Activated B cell treated with CpG ODN at 0.5 μM for 24 hours (primary cell): ENCODE data around the gene WNT7A. TPM values are rescaled to one million over a fixed set of nuclear protein-coding genes. Genes with fewer than 3 reads are reported as not detected.

Experiments used
- ATAC-seq: fragments of 200-7000 bp; cut with Tn5 transposase; one replicate; pipeline ENCODE4 v1.10.0; 2021; ENCODE audit warnings: low read depth, mild to moderate bottlenecking, moderate library complexity
- CTCF ChIA-PET: fragments of 350-600 bp; sonication (Branson Sonifier 250); formaldehyde crosslinking; loops from one replicate; lab custom pipeline; 2021; ENCODE audit warnings: antibody characterized with exemption; lab: Charles Lee
- POLR2A ChIA-PET: fragments of 350-600 bp; sonication (Branson Sonifier 250); formaldehyde crosslinking; loops from one replicate; lab custom pipeline; 2021; ENCODE audit warnings: antibody characterized with exemption; lab: Charles Lee
- DNase-seq: peaks from one replicate; pipeline ENCODE4 v3.0.0; 2022
- H3K27ac Mint-ChIP-seq: one replicate; pipeline ENCODE4 v1.8.0; 2020; ENCODE audit warnings: mixed read lengths
- H3K27me3 Mint-ChIP-seq: one replicate; pipeline ENCODE4 v1.8.0; 2021; ENCODE audit warnings: mixed read lengths
- H3K36me3 Mint-ChIP-seq: one replicate; pipeline ENCODE4 v1.8.0; 2021; ENCODE audit warnings: low read depth, mixed read lengths
- H3K4me1 Mint-ChIP-seq: one replicate; pipeline ENCODE4 v1.8.0; 2021; ENCODE audit warnings: mixed read lengths
- H3K4me3 Mint-ChIP-seq: one replicate; pipeline ENCODE4 v1.8.0; 2020; ENCODE audit warnings: mild to moderate bottlenecking, mixed read lengths
- H3K9me3 Mint-ChIP-seq: one replicate; pipeline ENCODE4 v1.8.0; 2020; ENCODE audit warnings: mixed read lengths
- intact Hi-C: fragments of 100-400 bp; cut with micrococcal nuclease; formaldehyde crosslinking; loops from one replicate; pipeline ENCODE4 v1.15.1; 2024
- total RNA-seq: library from RNA; stranded (reverse); gene quantifications from 2 replicates; pipeline ENCODE4 v1.2.3, GENCODE V29; 2022
- TF ChIP-seq, protein P1 (sequence below): fragments of 200-600 bp; IDR thresholded peaks from one replicate; pipeline ENCODE4 v1.8.0; 2022; ENCODE audit warnings: antibody characterized with exemption, mild to moderate bottlenecking

The WNT7A gene
- total RNA-seq, 1 donor from 2014 or later = not detected

DNA sequence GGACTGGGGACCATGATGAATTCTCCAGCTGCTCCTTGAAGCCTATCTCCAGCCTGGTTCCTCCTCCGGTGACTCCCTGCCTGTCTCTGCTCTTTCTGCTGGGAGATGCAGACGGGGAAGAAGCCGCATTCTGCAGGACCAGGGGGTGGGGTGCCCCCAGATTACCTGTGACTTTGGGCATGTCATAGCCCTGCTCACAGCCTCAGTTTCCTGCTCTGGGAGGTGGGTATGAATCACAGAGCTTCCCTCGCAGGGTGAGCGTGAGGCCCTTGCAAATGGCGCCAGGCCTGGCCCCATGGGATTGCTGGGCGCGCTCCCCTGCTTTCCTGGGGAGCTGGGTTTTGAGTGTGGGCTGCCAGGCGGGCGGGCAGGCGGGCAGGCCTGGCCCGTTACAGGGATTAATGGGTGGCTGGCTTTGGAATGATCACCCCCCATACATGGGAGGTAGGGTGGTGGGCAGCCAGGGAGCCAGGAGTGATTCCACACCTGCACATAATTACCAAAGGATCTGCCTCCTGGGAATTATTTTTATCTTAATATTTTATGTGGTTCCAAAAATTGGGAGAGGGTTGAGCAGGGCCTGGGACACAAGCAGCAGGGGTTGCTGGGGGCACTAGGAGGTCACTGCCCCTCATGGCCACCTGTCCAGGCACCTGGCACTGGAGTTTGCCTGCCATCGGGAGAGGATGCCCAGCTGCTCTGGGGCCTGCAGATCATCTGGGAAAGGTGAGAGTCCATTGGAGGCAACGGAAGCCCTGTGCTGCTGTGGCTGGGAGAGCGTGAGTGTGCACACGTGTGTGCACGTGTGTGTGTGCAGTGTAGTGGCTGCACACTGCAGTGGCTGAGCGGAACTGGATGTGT is 106.8 kb downstream of the WNT7A start:
- intact Hi-C loops = no loop called here
- Mint-ChIP-seq H3K36me3 (no peaks in the 10 kb centered on the region), H3K4me1 (no peaks in the 10 kb centered on the region), H3K27me3 (peaks cover 12% of the 10 kb centered on the region), H3K4me3 (no peak overlapping the region), H3K27ac (no peak overlapping the region), H3K9me3 (no peaks in the 10 kb centered on the region)
- no peak for ATAC-seq
- POLR2A ChIA-PET = no interaction called here
- CTCF ChIA-PET = no interaction called here
- no peak for DNase-seq
- TF ChIP-seq, protein P1, sequence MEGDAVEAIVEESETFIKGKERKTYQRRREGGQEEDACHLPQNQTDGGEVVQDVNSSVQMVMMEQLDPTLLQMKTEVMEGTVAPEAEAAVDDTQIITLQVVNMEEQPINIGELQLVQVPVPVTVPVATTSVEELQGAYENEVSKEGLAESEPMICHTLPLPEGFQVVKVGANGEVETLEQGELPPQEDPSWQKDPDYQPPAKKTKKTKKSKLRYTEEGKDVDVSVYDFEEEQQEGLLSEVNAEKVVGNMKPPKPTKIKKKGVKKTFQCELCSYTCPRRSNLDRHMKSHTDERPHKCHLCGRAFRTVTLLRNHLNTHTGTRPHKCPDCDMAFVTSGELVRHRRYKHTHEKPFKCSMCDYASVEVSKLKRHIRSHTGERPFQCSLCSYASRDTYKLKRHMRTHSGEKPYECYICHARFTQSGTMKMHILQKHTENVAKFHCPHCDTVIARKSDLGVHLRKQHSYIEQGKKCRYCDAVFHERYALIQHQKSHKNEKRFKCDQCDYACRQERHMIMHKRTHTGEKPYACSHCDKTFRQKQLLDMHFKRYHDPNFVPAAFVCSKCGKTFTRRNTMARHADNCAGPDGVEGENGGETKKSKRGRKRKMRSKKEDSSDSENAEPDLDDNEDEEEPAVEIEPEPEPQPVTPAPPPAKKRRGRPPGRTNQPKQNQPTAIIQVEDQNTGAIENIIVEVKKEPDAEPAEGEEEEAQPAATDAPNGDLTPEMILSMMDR = no peak

GRCh38 chr3:13772321-13772745 is 107.5 kb downstream of the WNT7A start:
- no peak for ATAC-seq
- Mint-ChIP-seq H3K9me3 (no peaks in the 10 kb centered on the region), H3K27me3 (peaks cover 12% of the 10 kb centered on the region), H3K4me3 (no peak overlapping the region), H3K36me3 (no peaks in the 10 kb centered on the region), H3K27ac (no peak overlapping the region), H3K4me1 (no peaks in the 10 kb centered on the region)
- DNase-seq = no peak
- TF ChIP-seq, protein P1 = no peak
- CTCF ChIA-PET = no interaction called here
- POLR2A ChIA-PET = no interaction called here
- intact Hi-C loops = no loop called here

GRCh38 chr3:13771496-13771895 is 108.4 kb downstream of the WNT7A start:
- POLR2A ChIA-PET = no interaction called here
- Mint-ChIP-seq H3K4me1 (no peaks in the 10 kb centered on the region), H3K36me3 (no peaks in the 10 kb centered on the region), H3K27me3 (peaks cover 13% of the 10 kb centered on the region), H3K4me3 (no peak overlapping the region), H3K9me3 (no peaks in the 10 kb centered on the region), H3K27ac (no peak overlapping the region)
- DNase-seq (no peak), ATAC-seq (no peak)
- intact Hi-C loops = no loop called here
- CTCF ChIA-PET = no interaction called here
- TF ChIP-seq, protein P1 = no peak

GRCh38 chr3:13770170-13771169 is 109.4 kb downstream of the WNT7A start:
- Mint-ChIP-seq H3K9me3 (no peaks in the 10 kb centered on the region), H3K36me3 (no peaks in the 10 kb centered on the region), H3K4me1 (no peaks in the 10 kb centered on the region), H3K4me3 (no peak overlapping the region), H3K27me3 (peaks cover 13% of the 10 kb centered on the region), H3K27ac (no peak overlapping the region)
- intact Hi-C loops = no loop called here
- ChIA-PET CTCF (no interaction called here), POLR2A (no interaction called here)
- no peak for DNase-seq
- TF ChIP-seq, protein P1 = no peak
- ATAC-seq = no peak

GRCh38 chr3:13769422-13769821 is 110.4 kb downstream of the WNT7A start:
- TF ChIP-seq, protein P1 = no peak
- POLR2A ChIA-PET = no interaction called here
- Mint-ChIP-seq H3K4me3 (no peak overlapping the region), H3K27ac (no peak overlapping the region), H3K36me3 (no peaks in the 10 kb centered on the region), H3K9me3 (no peaks in the 10 kb centered on the region), H3K4me1 (no peaks in the 10 kb centered on the region), H3K27me3 (peaks cover 13% of the 10 kb centered on the region)
- intact Hi-C loops = no loop called here
- CTCF ChIA-PET = no interaction called here
- DNase-seq (no peak), ATAC-seq (no peak)
